Measurements from ENCODE around the gene PEDS1. TPM values are rescaled to one million over a fixed set of nuclear protein-coding genes. Genes with fewer than 3 reads are reported as not detected.

Gene PEDS1
- total and polyA plus RNA-seq, 2 of the 13 experiments (the other 11 are each of a cell fraction or from before 2014, with no cell fraction given) = 30.5 to 93.9 TPM

GRCh38 chr20:50186151-50186885 lies 32.8 kb upstream of the PEDS1 start (continued):
- TF ChIP-seq RFX1 (IDR thresholded peaks at IDR 0.05) (no peak), NFKB2 (CRISPR knock-in tag; IDR thresholded peaks at IDR 0.05; ENCODE audit: borderline replicate concordance) (peak; percentile 87; the same call in 1 of the 2 replicates), FOXA1 (IDR thresholded peaks at IDR 0.05) (no peak), FOXA1 (CRISPR knock-in tag; IDR thresholded peaks at IDR 0.05) (no peak), HMG20A (CRISPR knock-in tag; IDR thresholded peaks at IDR 0.05; ENCODE audit: borderline replicate concordance) (no peak), ZNF34 (CRISPR knock-in tag; IDR thresholded peaks at IDR 0.05; ENCODE audit: borderline replicate concordance) (no peak), MEF2D (CRISPR knock-in tag; IDR thresholded peaks at IDR 0.05) (no peak), SP4 (CRISPR knock-in tag; IDR thresholded peaks at IDR 0.05) (no peak), ZSCAN25 (CRISPR knock-in tag; IDR thresholded peaks at IDR 0.05) (peak; percentile 60; the same call in 1 of the 2 replicates), HNRNPLL (IDR thresholded peaks at IDR 0.05; ENCODE audit: low read depth, low read length, poor library complexity, severe bottlenecking) (no peak), ZSCAN12 (CRISPR knock-in tag; IDR thresholded peaks at IDR 0.05) (no peak), NCOA2 (CRISPR knock-in tag; IDR thresholded peaks at IDR 0.05) (peak; percentile 47; the same call in 1 of the 2 replicates), BRCA1 (CRISPR knock-in tag; IDR thresholded peaks at IDR 0.05) (0 out of 2 replicates have a peak, but pooled peaks have one; percentile 68), ZNF710 (CRISPR knock-in tag; IDR thresholded peaks at IDR 0.05; ENCODE audit: borderline replicate concordance) (0 out of 2 replicates have a peak, but pooled peaks have one; percentile 55), DRAP1 (CRISPR knock-in tag; IDR thresholded peaks at IDR 0.05) (no peak), NR3C1 (CRISPR knock-in tag; IDR thresholded peaks at IDR 0.05) (no peak), ETV6 (CRISPR knock-in tag; conservative IDR thresholded peaks at IDR 0.05) (peak; percentile 73; the same call in 1 of the 2 replicates), ZFP36L1 (CRISPR knock-in tag; IDR thresholded peaks at IDR 0.05) (0 out of 2 replicates have a peak, but pooled peaks have one; percentile 19), FOXA3 (CRISPR knock-in tag; IDR thresholded peaks at IDR 0.05) (peak; percentile 37), ZNF879 (CRISPR knock-in tag; IDR thresholded peaks at IDR 0.05) (no peak), TFAP4 (IDR thresholded peaks at IDR 0.05; ENCODE audit: borderline replicate concordance, low read depth) (no peak), KDM5B (CRISPR knock-in tag; IDR thresholded peaks at IDR 0.05; ENCODE audit: borderline replicate concordance) (no peak), TRAFD1 (CRISPR knock-in tag; IDR thresholded peaks at IDR 0.05; ENCODE audit: borderline replicate concordance) (peak; percentile 59; the same call in 1 of the 2 replicates), FOXO4 (CRISPR knock-in tag; conservative IDR thresholded peaks at IDR 0.05) (no peak)

Measured in HepG2 (cell line).